AG04450 (cell line): ENCODE data around the gene RAPH1. TPM values are rescaled to one million over a fixed set of nuclear protein-coding genes. Genes with fewer than 3 reads are reported as not detected.

Source experiments
- CTCF ChIA-PET: fragments of 300-600, 350-600 bp; formaldehyde crosslinking; extraction: SDS; loops from one replicate; lab custom pipeline; 2022; ENCODE audit warnings: antibody characterized with exemption, inconsistent platforms; lab: Charles Lee
- POLR2A ChIA-PET: fragments of 350-600 bp; formaldehyde crosslinking; extraction: SDS; loops from one replicate; lab custom pipeline; 2021; ENCODE audit warnings: antibody characterized with exemption, inconsistent platforms; lab: Yijun Ruan, JAX
- DNase-seq: peaks from one replicate; pipeline ENCODE4 v3.0.0-alpha.2; 2011; ENCODE audit warnings: low read depth, low spot score
- H3K27ac ChIP-seq: one replicate; pipeline ENCODE4 v1.5.1; 2012; ENCODE audit warnings: low read depth, low read length, control low read depth
- H3K27me3 ChIP-seq: one replicate; pipeline ENCODE4 v1.6.0; 2012; ENCODE audit warnings: low read length; ENCODE audit not compliant: control insufficient read depth, insufficient read depth
- H3K4me3 ChIP-seq: 2 replicates; pipeline ENCODE4 v1.5.1; 2011; ENCODE audit warnings: mild to moderate bottlenecking, low read depth, low read length, control low read depth
- H3K9me3 ChIP-seq: 2 replicates; pipeline ENCODE4 v1.5.1; 2012; ENCODE audit warnings: low read length; ENCODE audit not compliant: control insufficient read depth, insufficient read depth
- polyA plus RNA-seq: library from polyadenylated mRNA; depleted of rRNA; stranded (reverse); fragments of >200 nt; gene quantifications from 2 replicates; pipeline ENCODE4 v1.2.3, GENCODE V29; 2011
- TF ChIP-seq, protein P1 (sequence below): IDR thresholded peaks from 2 replicates; pipeline ENCODE4 v1.5.1; 2011; ENCODE audit warnings: low read depth, low read length, control low read depth, inconsistent platforms

Gene RAPH1
- polyA plus RNA-seq, 1 experiment = 6.0 TPM

DNA sequence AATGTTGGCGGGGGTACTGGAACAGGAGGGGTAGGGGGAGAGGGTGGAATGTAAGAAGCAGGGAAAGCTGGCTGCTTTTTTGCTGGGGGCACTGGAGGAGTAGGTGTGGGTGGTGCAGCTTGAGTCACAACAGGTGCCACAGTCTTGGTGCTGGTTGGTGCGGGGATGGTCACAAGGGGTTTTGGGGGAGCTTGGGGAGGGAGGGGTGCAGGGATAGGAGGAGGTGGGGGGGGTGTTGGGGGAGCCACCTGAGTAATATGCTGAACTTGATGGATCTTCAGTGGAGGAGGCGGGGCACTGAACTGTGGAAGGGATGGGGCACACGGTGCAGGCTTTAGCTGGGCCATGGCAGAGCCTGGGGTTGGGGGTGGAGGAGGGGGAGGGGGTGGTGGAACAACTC is 94.4 kb downstream of the RAPH1 start:
- no peak overlapping the region for H3K4me3 ChIP-seq
- H3K9me3 ChIP-seq = no peaks in the 10 kb centered on the region
- no peaks in the 10 kb centered on the region for H3K27me3 ChIP-seq
- H3K27ac ChIP-seq = no peak overlapping the region
- CTCF ChIA-PET = no interaction called here
- TF ChIP-seq, protein P1, sequence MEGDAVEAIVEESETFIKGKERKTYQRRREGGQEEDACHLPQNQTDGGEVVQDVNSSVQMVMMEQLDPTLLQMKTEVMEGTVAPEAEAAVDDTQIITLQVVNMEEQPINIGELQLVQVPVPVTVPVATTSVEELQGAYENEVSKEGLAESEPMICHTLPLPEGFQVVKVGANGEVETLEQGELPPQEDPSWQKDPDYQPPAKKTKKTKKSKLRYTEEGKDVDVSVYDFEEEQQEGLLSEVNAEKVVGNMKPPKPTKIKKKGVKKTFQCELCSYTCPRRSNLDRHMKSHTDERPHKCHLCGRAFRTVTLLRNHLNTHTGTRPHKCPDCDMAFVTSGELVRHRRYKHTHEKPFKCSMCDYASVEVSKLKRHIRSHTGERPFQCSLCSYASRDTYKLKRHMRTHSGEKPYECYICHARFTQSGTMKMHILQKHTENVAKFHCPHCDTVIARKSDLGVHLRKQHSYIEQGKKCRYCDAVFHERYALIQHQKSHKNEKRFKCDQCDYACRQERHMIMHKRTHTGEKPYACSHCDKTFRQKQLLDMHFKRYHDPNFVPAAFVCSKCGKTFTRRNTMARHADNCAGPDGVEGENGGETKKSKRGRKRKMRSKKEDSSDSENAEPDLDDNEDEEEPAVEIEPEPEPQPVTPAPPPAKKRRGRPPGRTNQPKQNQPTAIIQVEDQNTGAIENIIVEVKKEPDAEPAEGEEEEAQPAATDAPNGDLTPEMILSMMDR = no peak
- no peak for DNase-seq
- POLR2A ChIA-PET = no interaction called here

DNA sequence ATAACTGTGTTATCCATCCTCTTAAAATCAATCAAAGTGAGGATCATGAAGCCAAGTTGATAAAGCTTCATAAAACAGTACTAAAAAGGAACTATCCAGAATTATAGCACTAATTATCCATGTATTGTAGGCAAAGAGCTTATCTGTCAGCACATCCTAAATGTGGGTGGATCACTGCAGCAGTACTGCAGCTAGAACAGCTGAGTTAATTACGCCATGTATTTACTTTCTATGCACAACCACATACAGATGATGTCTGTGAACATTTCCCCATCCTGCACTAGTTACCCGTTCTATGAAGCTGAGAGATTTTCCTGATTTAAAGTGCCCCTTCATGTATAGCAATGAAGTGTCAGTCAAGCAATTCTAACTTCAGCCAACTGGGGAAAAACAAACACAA is 96.6 kb downstream of the RAPH1 start:
- ChIA-PET POLR2A (interaction anchor here (1.4 kb wide), 1 partner anchor 199 kb away, joined by 4 read pairs; no protein-coding TSS in a partner anchor), CTCF (interaction anchor here (0.7 kb wide), 1 partner anchor 15 kb away, joined by 3 read pairs; no protein-coding TSS in a partner anchor)
- H3K4me3 ChIP-seq = no peak overlapping the region
- DNase-seq = no peak
- H3K27ac ChIP-seq = no peak overlapping the region
- no peaks in the 10 kb centered on the region for H3K27me3 ChIP-seq
- TF ChIP-seq, protein P1 = no peak
- H3K9me3 ChIP-seq = no peaks in the 10 kb centered on the region

DNA sequence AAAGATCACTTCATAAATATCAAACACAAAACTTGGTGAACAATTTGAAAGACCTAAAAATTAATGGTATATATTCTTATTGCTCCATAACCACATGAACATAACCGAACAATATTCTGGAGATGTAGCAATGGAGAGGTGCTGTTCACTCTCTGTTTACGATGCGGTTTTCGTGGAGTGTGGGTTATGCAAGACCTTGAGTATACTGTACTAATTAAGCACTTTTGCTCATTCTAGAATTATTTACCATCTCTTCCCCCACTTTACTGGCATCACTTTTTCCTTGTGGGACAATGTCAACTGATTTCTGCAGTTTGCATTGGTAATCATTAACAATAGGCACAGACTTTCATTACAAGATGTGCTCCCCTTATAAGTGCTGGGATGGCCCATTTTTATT is 97.6 kb downstream of the RAPH1 start:
- ChIA-PET CTCF (interaction anchor here (1.0 kb wide), 1 partner anchor 472 kb away, joined by 3 read pairs; no protein-coding TSS in a partner anchor), POLR2A (interaction anchor here (1.4 kb wide), 1 partner anchor 198 kb away, joined by 4 read pairs; no protein-coding TSS in a partner anchor)
- H3K27me3 ChIP-seq = no peaks in the 10 kb centered on the region
- DNase-seq = no peak
- no peak overlapping the region for H3K27ac ChIP-seq
- no peak overlapping the region for H3K4me3 ChIP-seq
- TF ChIP-seq, protein P1 = no peak
- H3K9me3 ChIP-seq = no peaks in the 10 kb centered on the region

DNA sequence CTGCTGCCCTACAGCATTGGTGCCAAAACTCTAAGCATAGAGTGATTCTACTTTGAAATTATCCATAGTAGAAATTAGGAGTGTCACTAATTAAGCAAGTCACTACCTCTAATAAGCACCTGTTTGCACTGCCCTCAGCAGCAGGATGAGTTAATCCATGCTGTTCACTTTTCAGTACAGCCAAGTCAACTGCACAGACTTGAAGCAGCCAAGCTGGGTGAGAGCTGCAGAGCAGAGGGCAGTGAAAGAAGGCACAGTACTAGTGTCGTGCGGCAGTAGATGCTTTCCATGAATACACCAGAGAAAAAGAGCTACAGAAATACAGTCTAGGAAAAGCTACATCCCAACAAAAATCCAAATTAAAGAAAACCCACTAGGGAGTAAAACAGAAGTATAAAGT is 98.6 kb downstream of the RAPH1 start:
- ChIA-PET CTCF (interaction anchor here (0.6 kb wide), 1 partner anchor 218 kb away, joined by 4 read pairs; no protein-coding TSS in a partner anchor), POLR2A (no interaction called here)
- TF ChIP-seq, protein P1 = no peak
- no peak for DNase-seq
- Histone ChIP-seq H3K4me3 (no peak overlapping the region), H3K27ac (no peak overlapping the region), H3K27me3 (no peaks in the 10 kb centered on the region), H3K9me3 (no peaks in the 10 kb centered on the region)

DNA sequence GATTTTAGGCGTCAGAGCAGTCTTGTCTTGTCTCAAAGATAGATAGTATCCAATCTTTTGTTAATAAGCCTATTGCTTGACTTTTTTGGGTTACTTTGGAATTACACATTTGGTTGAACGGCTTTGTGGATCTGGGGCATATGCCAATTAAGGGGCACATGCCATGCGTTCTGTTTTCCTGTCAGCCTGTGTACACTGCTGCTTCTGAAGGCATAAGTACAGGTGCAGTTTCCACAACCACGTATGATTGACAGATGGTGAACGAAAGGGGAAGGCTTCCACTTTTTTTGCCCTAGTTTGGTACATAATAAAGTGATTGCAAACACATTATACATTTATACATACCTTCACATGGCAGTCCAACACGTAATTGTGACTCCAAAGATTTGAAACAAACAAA is 102.3 kb downstream of the RAPH1 start:
- Histone ChIP-seq H3K27ac (no peak overlapping the region), H3K9me3 (no peaks in the 10 kb centered on the region), H3K27me3 (no peaks in the 10 kb centered on the region), H3K4me3 (no peak overlapping the region)
- CTCF ChIA-PET = interaction anchor here (1.7 kb wide), 1 partner anchor 21 kb away, joined by 16 read pairs; no protein-coding TSS in a partner anchor
- POLR2A ChIA-PET = no interaction called here
- no peak for DNase-seq
- TF ChIP-seq, protein P1 = no peak
